Esophagus squamous epithelium (tissue), 4 donors: Measurements from ENCODE around the gene UNKL.

Experiments
- POLR2A ChIP-seq, 4 donors: fragments of 450-650 bp; IDR thresholded peaks; one replicate each; pipeline ENCODE4 v1.6.1; 2017; ENCODE audit warnings: antibody characterized with exemption in 4 of 4, mild to moderate bottlenecking in 4 of 4, moderate library complexity in 3 of 4
- TF ChIP-seq, protein P1 (sequence below), 6 experiments: fragments of 450-650 bp in 4 of 6; fragments of 200-600 bp in 2 of 6; sonication (generic) in 2 of 6; IDR thresholded peaks; one replicate each; pipeline ENCODE4 v1.5.1; 2016 to 2019; ENCODE audit warnings: antibody characterized with exemption in 6 of 6, mild to moderate bottlenecking in 4 of 6, moderate library complexity in 4 of 6

DNA sequence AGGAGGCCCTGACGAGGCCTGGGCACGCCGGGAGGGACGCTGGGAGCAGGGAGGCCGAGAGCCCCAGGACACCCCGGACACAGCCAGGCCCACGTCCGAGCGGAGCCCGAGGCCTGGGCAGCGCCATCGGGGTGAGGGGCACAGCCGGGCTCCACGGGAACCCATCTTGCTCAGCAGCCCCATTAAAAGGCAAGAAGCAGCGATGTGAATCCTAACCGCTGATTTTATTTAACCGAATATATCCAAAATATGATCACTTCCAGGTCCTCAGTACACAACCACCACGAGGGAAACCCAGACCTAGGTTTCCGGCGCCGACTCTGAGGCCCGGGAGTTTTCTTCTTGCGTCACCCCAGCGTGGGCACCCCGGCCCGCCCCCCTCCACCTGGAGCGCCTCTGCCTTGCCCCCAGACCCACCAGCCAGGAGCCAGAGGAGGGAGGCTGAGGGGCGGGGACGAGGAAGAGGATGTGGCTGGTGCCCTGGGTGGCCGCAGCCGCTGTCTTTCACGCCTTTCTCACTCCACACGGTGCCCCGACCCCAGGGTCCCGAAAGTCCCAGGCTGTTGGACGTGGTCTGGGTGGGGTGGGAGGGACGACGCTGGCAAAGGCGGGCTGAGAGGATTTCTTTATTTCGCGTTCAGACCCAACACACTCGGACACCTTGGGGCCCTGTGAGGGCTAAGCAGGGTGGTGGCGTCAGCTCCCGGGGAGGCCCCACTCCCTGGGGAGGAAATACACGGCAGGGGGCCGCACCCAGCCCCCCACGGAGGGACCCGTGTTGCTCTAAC, 30.4 kb upstream of the UNKL start:
- TF ChIP-seq, protein P1, sequence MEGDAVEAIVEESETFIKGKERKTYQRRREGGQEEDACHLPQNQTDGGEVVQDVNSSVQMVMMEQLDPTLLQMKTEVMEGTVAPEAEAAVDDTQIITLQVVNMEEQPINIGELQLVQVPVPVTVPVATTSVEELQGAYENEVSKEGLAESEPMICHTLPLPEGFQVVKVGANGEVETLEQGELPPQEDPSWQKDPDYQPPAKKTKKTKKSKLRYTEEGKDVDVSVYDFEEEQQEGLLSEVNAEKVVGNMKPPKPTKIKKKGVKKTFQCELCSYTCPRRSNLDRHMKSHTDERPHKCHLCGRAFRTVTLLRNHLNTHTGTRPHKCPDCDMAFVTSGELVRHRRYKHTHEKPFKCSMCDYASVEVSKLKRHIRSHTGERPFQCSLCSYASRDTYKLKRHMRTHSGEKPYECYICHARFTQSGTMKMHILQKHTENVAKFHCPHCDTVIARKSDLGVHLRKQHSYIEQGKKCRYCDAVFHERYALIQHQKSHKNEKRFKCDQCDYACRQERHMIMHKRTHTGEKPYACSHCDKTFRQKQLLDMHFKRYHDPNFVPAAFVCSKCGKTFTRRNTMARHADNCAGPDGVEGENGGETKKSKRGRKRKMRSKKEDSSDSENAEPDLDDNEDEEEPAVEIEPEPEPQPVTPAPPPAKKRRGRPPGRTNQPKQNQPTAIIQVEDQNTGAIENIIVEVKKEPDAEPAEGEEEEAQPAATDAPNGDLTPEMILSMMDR (IDR thresholded peaks at IDR 0.05) = no peak
- TF ChIP-seq POLR2A (IDR thresholded peaks at IDR 0.05) = no peak
